Right lobe of liver (tissue), 4 donors: Measurements from ENCODE around the gene NKAIN2.

ENCODE experiments used
- POLR2A ChIP-seq: fragments of 450-650 bp; IDR thresholded peaks from one replicate; pipeline ENCODE4 v1.6.1; 2017; ENCODE audit warnings: antibody characterized with exemption, mild to moderate bottlenecking
- TF ChIP-seq, protein P1 (sequence below), 4 donors: fragments of 200-600 bp in 3 of 4; fragments of 450-650 bp in 1 of 4; IDR thresholded peaks; one replicate each; pipeline versions ENCODE4 v1.5.1 to v1.8.0; 2016 to 2022; ENCODE audit warnings: antibody characterized with exemption in 4 of 4, mild to moderate bottlenecking in 2 of 4
- donor health status: DM: no; HTN: no; CAD: no.
- donor health status: DM: no; HTN: no; CAD: no.
- donor health status: DM: no; HTN: yes; CAD: no.

DNA sequence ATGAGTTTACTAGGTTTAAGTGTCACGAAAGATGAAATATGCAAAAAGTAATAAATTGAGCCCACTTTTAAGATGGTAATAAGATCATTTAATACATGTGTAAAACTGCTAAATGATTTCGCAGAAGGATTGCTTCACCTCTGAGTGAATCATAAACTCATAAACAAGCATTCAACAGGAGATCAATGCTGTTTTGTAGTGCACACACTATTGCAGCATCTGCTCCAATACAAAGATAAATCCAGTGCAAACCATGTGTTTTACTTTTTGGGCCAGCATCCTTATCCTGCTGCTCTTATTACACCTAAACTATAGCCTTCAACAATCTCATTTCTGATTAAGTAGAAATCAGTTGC lies 400.1 kb downstream of the NKAIN2 start:
- no peak for TF ChIP-seq POLR2A
- TF ChIP-seq, protein P1, sequence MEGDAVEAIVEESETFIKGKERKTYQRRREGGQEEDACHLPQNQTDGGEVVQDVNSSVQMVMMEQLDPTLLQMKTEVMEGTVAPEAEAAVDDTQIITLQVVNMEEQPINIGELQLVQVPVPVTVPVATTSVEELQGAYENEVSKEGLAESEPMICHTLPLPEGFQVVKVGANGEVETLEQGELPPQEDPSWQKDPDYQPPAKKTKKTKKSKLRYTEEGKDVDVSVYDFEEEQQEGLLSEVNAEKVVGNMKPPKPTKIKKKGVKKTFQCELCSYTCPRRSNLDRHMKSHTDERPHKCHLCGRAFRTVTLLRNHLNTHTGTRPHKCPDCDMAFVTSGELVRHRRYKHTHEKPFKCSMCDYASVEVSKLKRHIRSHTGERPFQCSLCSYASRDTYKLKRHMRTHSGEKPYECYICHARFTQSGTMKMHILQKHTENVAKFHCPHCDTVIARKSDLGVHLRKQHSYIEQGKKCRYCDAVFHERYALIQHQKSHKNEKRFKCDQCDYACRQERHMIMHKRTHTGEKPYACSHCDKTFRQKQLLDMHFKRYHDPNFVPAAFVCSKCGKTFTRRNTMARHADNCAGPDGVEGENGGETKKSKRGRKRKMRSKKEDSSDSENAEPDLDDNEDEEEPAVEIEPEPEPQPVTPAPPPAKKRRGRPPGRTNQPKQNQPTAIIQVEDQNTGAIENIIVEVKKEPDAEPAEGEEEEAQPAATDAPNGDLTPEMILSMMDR (IDR thresholded peaks at IDR 0.05): no peak
